OCI-LY1 (cell line): ENCODE results near the gene MICU1.

Experiments
- H2AFZ ChIP-seq: fragments of 200-600 bp; sonication (generic), shearing (Covaris generic); 2 replicates; pipeline ENCODE4 v1.6.0; 2014; ENCODE audit warnings: antibody characterized with exemption, mild to moderate bottlenecking, low read length
- H3F3A ChIP-seq: fragments of 200-600 bp; sonication (generic), shearing (Covaris generic); 2 replicates; pipeline ENCODE4 v1.6.0; 2014; ENCODE audit warnings: mild to moderate bottlenecking, antibody characterized with exemption, low read length, moderate library complexity; ENCODE audit not compliant: insufficient read depth
- H3K27ac ChIP-seq: fragments of 200-600 bp; sonication (generic); 2 replicates; pipeline ENCODE4 v1.5.1; 2014; ENCODE audit warnings: low read length, mixed run types, mild to moderate bottlenecking, low read depth; ENCODE audit not compliant: poor library complexity, severe bottlenecking
- H3K27me3 ChIP-seq: fragments of 200-600 bp; sonication (generic); 2 replicates; pipeline ENCODE4 v1.6.0; 2014; ENCODE audit warnings: antibody characterized with exemption, mild to moderate bottlenecking, low read length, moderate library complexity; ENCODE audit not compliant: insufficient read depth
- H3K36me3 ChIP-seq: fragments of 200-600 bp; sonication (generic); 2 replicates; pipeline ENCODE4 v1.6.1; 2014; ENCODE audit warnings: mild to moderate bottlenecking, antibody characterized with exemption, low read length, moderate library complexity, mixed read lengths; ENCODE audit not compliant: insufficient read depth
- H3K4me1 ChIP-seq: fragments of 200-600 bp; sonication (generic); 2 replicates; pipeline ENCODE4 v1.5.1; 2014; ENCODE audit warnings: mild to moderate bottlenecking, low read length, moderate library complexity; ENCODE audit not compliant: insufficient read depth, severe bottlenecking
- H3K4me2 ChIP-seq: fragments of 200-600 bp; sonication (generic), shearing (Covaris generic); 2 replicates; pipeline ENCODE4 v1.6.1; 2014; ENCODE audit warnings: low read length
- H3K4me3 ChIP-seq: fragments of 200-600 bp; sonication (generic); 2 replicates; pipeline ENCODE4 v1.5.1; 2014; ENCODE audit warnings: low read length, low read depth, mild to moderate bottlenecking, mixed read lengths; ENCODE audit not compliant: poor library complexity, severe bottlenecking
- H3K79me2 ChIP-seq: fragments of 200-600 bp; shearing (Covaris generic); 2 replicates; pipeline ENCODE4 v1.6.1; 2016; ENCODE audit warnings: mixed run types, low read length, mixed read lengths; ENCODE audit not compliant: insufficient read depth
- H3K9ac ChIP-seq: fragments of 200-600 bp; sonication (generic), shearing (Covaris generic); 2 replicates; pipeline ENCODE4 v1.6.1; 2014; ENCODE audit warnings: mild to moderate bottlenecking, low read length, mixed read lengths
- H3K9me2 ChIP-seq: fragments of 200-600 bp; sonication (generic), shearing (Covaris generic); 2 replicates; pipeline ENCODE4 v1.6.1; 2014; ENCODE audit warnings: low read depth, mild to moderate bottlenecking, low read length, mixed read lengths
- H3K9me3 ChIP-seq: fragments of 200-600 bp; shearing (Covaris generic); 2 replicates; pipeline ENCODE4 v1.6.1; 2014; ENCODE audit warnings: low read length, mixed read lengths
- H4K20me1 ChIP-seq: fragments of 200-600 bp; sonication (generic), shearing (Covaris generic); 2 replicates; pipeline ENCODE4 v1.6.0; 2016; ENCODE audit warnings: mild to moderate bottlenecking, low read length; ENCODE audit not compliant: insufficient read depth
- CTCF ChIP-seq: fragments of 200-600 bp; sonication (generic), shearing (Covaris generic); IDR thresholded peaks from 2 replicates; pipeline ENCODE4 v1.5.1; 2017; ENCODE audit warnings: mild to moderate bottlenecking, antibody characterized with exemption, low read length, moderate library complexity, mixed read lengths
- EZH2 ChIP-seq: fragments of 200-600 bp; sonication (generic), shearing (Covaris generic); IDR thresholded peaks from 2 replicates; pipeline ENCODE4 v1.8.0; 2017; ENCODE audit warnings: borderline replicate concordance, mixed run types, mild to moderate bottlenecking, antibody characterized with exemption, low read length, moderate library complexity, mixed read lengths

MICU1 gene

GRCh38 chr10:72593963-72594362, 31.9 kb downstream of the MICU1 start:
- Histone ChIP-seq H3F3A (no peaks in the 10 kb centered on the region), H3K4me1 (no peaks in the 10 kb centered on the region), H3K27ac (no peak overlapping the region), H3K27me3 (no peaks in the 10 kb centered on the region), H3K36me3 (no peaks in the 10 kb centered on the region), H3K4me2 (no peak overlapping the region), H3K9ac (no peak overlapping the region), H3K9me2 (no peaks in the 10 kb centered on the region), H3K9me3 (no peaks in the 10 kb centered on the region), H4K20me1 (no peaks in the 10 kb centered on the region), H3K79me2 (no peaks in the 10 kb centered on the region), H3K4me3 (no peak overlapping the region), H2AFZ (no peak overlapping the region)
- TF ChIP-seq CTCF = no peak
- no peak for TF ChIP-seq EZH2

- Histone ChIP-seq H2AFZ (no peak overlapping the region), H3F3A (no peaks in the 10 kb centered on the region), H3K4me3 (no peak overlapping the region)
These were observed 37.6 kb downstream of the MICU1 start for GRCh38 chr10:72588266-72588665.

GRCh38 chr10:72587568-72587967, 38.3 kb downstream of the MICU1 start:
- no peaks in the 10 kb centered on the region for H3K36me3 ChIP-seq
- no peaks in the 10 kb centered on the region for H3K27me3 ChIP-seq
- H3K9ac ChIP-seq = no peak overlapping the region
- H3K9me2 ChIP-seq = no peaks in the 10 kb centered on the region
- H3K4me3 ChIP-seq = no peak overlapping the region
- no peak overlapping the region for H3K27ac ChIP-seq
- no peak overlapping the region for H3K4me2 ChIP-seq
- H4K20me1 ChIP-seq = no peaks in the 10 kb centered on the region
- TF ChIP-seq EZH2 = no peak
- TF ChIP-seq CTCF = no peak
- no peaks in the 10 kb centered on the region for H3F3A ChIP-seq
- no peaks in the 10 kb centered on the region for H3K9me3 ChIP-seq
- H2AFZ ChIP-seq = no peak overlapping the region
- H3K79me2 ChIP-seq = no peaks in the 10 kb centered on the region
- H3K4me1 ChIP-seq = no peaks in the 10 kb centered on the region

More at GRCh38 chr10:72588266-72588665, 37.6 kb downstream of the MICU1 start:
- H3K27me3 ChIP-seq = no peaks in the 10 kb centered on the region
- no peak overlapping the region for H3K27ac ChIP-seq
- H3K9me2 ChIP-seq = no peaks in the 10 kb centered on the region
- H3K4me2 ChIP-seq = no peak overlapping the region
- H4K20me1 ChIP-seq = no peaks in the 10 kb centered on the region
- H3K36me3 ChIP-seq = no peaks in the 10 kb centered on the region
- TF ChIP-seq EZH2 (no peak), CTCF (no peak)
- no peaks in the 10 kb centered on the region for H3K9me3 ChIP-seq
- H3K79me2 ChIP-seq = no peaks in the 10 kb centered on the region
- no peak overlapping the region for H3K9ac ChIP-seq
- H3K4me1 ChIP-seq = no peaks in the 10 kb centered on the region
